Stimulated activated CD4-positive, alpha-beta T cell treated with anti-CD3 and anti-CD28 coated beads, Interleukin-2, amount 100 ng/mL, for 4 hours (primary cell): ENCODE data around the gene ITGAX.
"Not testable (repeated sequence)": the region's sequence is repeated elsewhere in the genome, so short reads cannot be mapped to it uniquely, and the experiment has no call there.

Experiments
- DNase-seq: peaks from one replicate; pipeline ENCODE4 v3.0.0-alpha.2; 2020; ENCODE audit warnings: low read depth

Gene ITGAX

GRCh38 chr16:31354394-31355291 is at the start of gene ITGAX:
Gene ITGAX (plus strand): TSS chr16:31355176. CDS start chr16:31355255, 79 bp downstream.
- peak; percentile 28 for DNase-seq

DNA sequence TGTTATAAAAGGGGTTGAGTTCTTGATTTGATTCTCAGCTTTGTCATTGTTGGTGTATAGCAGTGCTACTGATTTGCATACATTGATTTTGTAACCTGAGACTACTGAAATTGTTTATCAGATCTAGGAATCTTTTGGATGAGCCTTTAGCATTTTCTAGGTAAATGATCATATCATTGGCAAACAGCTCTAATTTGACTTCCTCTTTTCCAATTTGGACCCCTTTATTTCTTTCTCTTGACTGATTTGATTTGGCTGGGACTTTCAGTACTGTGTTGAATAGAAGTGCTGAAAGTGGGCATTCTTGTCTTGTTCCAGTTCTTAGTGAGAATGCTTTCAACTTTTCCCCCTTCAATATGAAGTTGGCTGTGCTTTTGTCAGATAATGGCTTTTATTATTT is 49.8 kb upstream of the ITGAX start:
- DNase-seq, result no peak

DNA sequence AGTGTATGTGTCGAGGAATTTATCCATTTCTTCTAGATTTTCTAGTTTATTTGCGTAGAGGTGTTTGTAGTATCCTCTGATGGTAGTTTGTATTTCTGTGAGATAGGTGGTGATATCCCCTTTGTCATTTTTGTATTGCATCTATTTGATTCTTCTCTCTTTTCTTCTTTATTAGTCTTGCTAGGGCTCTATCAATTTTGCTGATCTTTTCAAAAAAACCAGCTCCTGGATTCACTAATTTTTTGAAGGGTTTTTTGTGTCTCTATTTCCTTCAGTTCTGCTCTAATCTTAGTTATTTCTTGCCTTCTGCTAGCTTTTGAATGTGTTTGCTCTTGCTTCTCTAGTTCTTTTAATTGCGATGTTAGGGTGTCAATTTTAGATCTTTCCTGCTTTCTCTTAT is 46.6 kb upstream of the ITGAX start:
- DNase-seq, result not testable (repeated sequence)

DNA sequence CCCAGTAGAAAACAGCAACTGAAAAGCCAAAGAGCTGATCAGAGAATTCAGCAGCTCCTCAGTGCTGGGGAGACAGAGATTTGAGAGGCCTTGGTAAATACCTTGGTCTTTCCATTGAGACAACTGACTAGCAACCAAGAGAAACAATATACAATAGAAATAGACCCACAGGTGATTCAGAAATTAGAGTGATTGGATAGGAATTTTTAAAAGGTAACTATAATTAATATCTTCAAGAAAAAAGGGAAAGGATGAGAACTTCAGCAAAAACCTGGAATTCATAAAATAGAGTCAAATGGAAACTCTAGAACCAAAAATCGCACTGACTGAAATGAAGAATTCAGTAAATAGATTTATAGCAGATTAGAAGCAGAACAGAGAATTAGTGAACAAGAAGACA is 32.5 kb upstream of the ITGAX start:
- no peak for DNase-seq

DNA sequence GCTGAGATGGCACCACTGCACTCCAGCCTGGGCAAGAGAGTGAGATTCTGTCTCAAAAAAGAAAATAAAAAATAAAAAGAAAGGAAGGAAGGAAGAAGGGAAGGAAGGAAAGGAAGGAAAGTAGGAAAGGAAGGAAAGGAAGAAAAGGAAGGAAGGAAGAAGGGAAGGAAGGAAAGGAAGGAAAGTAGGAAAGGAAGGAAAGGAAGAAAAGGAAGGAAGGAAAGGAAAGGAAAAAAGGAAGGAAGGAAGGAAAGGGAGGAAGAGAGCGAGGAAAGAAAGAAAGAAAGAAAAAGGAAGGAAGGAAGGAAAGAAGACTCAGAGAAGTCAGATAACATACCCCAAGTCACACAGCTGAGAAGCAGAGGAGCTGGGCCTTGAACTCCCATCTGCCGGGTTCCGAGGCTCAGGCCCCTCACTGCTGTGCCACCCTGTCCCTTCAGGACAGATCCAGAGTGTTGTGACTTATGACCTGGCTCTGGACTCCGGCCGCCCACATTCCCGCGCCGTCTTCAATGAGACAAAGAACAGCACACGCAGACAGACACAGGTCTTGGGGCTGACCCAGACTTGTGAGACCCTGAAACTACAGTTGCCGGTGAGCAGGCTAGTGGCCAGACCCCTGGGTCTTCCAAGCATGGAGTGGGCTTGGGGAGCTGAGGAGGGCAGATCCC is 30.9 kb upstream of the ITGAX start:
- no peak for DNase-seq

DNA sequence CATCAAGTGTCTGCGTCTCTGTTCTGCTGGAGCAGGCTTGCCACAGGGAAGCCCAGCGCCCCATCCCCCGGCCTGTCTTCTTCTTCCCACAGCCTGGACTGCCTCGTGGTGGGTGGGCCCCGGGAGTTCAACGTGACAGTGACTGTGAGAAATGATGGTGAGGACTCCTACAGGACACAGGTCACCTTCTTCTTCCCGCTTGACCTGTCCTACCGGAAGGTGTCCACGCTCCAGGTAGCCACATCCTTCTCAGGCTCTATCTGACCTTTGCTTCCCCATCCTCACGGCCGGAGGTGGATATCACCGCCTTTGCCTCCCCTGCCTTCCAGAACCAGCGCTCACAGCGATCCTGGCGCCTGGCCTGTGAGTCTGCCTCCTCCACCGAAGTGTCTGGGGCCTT is 29.8 kb upstream of the ITGAX start:
- no peak for DNase-seq

GRCh38 chr16:31327646-31328225 is 27.2 kb upstream of the ITGAX start:
- no peak for DNase-seq

- DNase-seq, result no peak
Observed at GRCh38 chr16:31328322-31329052, 26.5 kb upstream of the ITGAX start.

DNA sequence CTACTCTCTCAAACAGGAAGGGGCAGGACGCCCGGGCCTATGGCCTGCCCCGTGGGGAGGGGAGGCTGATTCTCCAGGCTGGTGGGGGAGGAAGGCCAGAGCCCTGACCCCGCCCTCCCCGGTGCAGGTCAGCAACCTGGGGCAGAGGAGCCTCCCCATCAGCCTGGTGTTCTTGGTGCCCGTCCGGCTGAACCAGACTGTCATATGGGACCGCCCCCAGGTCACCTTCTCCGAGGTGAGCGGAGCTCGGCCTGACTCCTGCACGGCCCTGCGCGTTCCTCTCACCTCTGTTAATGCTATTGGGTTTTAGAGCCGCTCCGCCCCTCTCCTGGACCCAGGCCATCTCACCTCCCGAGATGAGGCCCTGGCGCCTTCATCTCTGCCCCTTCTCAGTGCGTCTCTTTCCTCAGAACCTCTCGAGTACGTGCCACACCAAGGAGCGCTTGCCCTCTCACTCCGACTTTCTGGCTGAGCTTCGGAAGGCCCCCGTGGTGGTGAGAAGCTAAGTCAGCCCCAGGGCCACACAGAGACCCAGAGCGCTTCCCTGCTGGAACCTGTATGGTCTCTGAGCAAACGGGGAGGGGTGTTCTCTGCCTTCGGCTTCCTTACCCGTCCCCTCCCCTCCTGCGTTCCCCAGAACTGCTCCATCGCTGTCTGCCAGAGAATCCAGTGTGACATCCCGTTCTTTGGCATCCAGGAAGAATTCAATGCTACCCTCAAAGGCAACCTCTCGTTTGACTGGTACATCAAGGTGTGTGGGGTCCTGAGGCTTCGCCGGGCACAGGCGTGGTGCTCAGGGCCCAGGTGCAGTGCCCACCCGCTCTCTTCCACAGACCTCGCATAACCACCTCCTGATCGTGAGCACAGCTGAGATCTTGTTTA is 25.1 kb upstream of the ITGAX start:
- DNase-seq, result no peak

GRCh38 chr16:31330553-31330890 is 24.5 kb upstream of the ITGAX start:
- DNase-seq, result no peak

DNA sequence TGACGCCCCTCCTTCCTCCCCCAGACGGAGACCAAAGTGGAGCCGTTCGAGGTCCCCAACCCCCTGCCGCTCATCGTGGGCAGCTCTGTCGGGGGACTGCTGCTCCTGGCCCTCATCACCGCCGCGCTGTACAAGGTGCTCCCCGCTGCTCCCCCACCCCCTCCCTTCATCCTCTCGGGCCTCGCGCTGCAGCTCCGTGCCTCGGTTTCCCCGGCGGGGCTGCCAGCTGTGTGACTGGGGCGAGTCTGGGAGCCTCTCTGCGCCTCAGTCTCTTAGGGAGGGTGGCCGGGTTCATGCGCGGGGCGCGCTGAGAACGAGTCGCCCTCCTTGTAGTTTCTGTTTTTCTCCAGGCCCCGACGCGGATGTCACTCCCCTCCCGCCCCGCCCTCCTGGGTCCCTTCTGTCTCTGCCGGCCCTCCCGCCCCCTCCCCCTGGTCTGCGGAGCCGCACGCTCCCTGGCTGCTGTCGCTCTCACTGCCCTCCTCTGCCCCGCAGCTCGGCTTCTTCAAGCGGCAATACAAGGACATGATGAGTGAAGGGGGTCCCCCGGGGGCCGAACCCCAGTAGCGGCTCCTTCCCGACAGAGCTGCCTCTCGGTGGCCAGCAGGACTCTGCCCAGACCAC is 23.7 kb upstream of the ITGAX start:
- no peak for DNase-seq

GRCh38 chr16:31331807-31332301 is 23.1 kb upstream of the ITGAX start:
- no peak for DNase-seq

DNA sequence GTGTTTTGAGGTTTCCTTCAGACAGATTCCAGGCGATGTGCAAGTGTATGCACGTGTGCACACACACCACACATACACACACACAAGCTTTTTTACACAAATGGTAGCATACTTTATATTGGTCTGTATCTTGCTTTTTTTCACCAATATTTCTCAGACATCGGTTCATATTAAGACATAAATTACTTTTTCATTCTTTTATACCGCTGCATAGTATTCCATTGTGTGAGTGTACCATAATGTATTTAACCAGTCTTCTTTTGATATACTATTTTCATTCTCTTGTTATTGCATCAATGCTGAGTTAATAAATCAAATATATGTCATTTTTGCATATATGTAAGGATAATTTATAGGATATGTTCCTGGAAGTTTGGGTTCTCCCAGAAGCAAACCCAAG is 22.4 kb upstream of the ITGAX start:
- no peak for DNase-seq

DNA sequence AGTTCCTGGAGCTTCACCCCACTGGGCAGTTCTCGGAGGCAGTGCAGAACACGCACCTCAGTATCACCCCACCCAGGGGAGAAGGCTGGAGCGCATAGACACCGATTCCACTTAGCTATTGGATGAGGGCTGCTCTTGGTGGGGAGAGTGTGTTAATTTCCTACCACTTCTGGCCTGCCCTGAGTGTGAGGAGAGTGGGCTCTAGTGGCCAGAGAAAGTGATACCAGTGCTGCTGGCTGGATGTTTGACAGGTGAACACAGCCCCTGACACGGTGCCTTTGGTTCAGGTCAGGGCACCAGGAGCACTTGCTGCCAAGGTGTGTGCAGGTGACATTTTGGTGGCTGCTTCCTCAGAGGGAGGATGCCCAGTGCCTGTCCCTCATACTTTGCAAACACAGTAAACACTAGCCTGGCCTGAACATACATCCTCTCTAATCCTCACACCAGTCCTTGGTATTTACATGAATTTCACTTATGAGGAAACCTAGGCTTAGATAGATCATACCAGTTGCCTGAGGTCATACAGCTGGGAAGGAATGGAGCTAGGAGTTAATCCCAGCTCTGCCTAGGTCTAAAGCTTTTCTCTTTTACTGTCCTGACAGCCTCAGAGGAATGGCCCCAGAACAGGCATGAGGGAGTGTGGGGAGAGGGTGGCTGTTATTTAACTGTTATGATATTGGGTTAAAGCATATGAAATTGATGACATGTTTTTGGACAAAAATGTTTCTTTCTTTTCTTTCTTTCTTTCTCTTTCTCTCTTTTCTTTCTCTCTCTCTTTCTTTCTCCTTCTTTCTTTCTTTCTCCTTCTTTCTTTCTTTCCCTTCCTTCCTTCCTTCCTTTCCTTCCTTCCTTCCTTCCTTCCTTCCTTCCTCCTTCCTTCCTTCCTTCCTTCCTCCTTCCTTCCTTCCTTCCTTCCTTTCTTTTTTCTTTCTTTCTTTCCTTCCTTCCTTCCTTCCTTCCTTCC is 21.0 kb upstream of the ITGAX start:
- no peak for DNase-seq

DNA sequence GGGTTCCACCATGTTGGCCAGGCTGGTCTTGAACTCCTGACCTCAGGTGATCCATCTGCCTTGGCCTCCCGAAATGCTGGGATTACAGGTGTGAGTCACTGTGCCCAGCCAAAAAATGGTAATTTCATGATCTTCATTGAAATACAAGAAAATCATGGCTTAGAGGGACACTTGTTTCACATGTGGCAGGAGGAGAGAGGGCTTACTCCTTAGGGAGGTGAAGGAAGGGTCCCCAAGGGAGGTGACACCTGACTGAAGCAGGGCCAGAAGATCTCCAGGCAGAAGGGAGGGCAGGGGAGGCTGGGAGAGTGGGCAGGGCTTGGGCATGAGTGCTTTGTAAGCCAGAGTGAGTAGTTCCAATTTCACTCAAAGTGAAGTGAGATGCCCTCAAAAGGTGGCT is 20.0 kb upstream of the ITGAX start:
- no peak for DNase-seq

GRCh38 chr16:31335431-31335830 is 19.5 kb upstream of the ITGAX start:
- no peak for DNase-seq

- not testable (repeated sequence) for DNase-seq
Observed at GRCh38 chr16:31338166-31338685, 16.8 kb upstream of the ITGAX start.

GRCh38 chr16:31344712-31345111 is 10.3 kb upstream of the ITGAX start:
- DNase-seq, result no peak

GRCh38 chr16:31347445-31347844 is 7.5 kb upstream of the ITGAX start:
- DNase-seq, result no peak
